ENCODE measurements around the gene LAMTOR4. TPM values are rescaled to one million over a fixed set of nuclear protein-coding genes. Genes with fewer than 3 reads are reported as not detected.

Gene LAMTOR4
- total RNA-seq, 1 donor from 2014 or later: 62.7 TPM

- Histone ChIP-seq H3K4me2 (ENCODE audit: low read length) (peak overlapping the region; percentile 96), H3K4me3 (ENCODE audit: insufficient read depth, low read depth, low read length) (peak overlapping the region; percentile 61), H3K27me3 (ENCODE audit: insufficient read depth, low read length) (peaks cover 12% of the 10 kb centered on the region), H3K4me1 (ENCODE audit: insufficient read depth, low read length) (peaks cover 15% of the 10 kb centered on the region), H4K20me1 (ENCODE audit: insufficient read depth, low read length) (no peaks in the 10 kb centered on the region), H3K27ac (ENCODE audit: low read depth, low read length) (no peak overlapping the region), H3K36me3 (ENCODE audit: insufficient read depth, low read length) (no peaks in the 10 kb centered on the region), H2AFZ (ENCODE audit: low read depth, low read length) (peak overlapping the region; percentile 81), H3K79me2 (ENCODE audit: insufficient read depth, low read length) (no peaks in the 10 kb centered on the region), H3K9me3 (ENCODE audit: insufficient read depth, low read depth, low read length) (no peaks in the 10 kb centered on the region), H3K9ac (ENCODE audit: low read length) (peak overlapping the region; percentile 68)
- H3K4me3 Mint-ChIP-seq (ENCODE audit: unreplicated experiment): peak overlapping the region; percentile 79
- H3K9me3 Mint-ChIP-seq (ENCODE audit: unreplicated experiment): peaks cover 3% of the 10 kb centered on the region
- peaks cover 6% of the 10 kb centered on the region for H3K36me3 Mint-ChIP-seq (ENCODE audit: low read depth, unreplicated experiment)
- TF ChIP-seq, protein P1, sequence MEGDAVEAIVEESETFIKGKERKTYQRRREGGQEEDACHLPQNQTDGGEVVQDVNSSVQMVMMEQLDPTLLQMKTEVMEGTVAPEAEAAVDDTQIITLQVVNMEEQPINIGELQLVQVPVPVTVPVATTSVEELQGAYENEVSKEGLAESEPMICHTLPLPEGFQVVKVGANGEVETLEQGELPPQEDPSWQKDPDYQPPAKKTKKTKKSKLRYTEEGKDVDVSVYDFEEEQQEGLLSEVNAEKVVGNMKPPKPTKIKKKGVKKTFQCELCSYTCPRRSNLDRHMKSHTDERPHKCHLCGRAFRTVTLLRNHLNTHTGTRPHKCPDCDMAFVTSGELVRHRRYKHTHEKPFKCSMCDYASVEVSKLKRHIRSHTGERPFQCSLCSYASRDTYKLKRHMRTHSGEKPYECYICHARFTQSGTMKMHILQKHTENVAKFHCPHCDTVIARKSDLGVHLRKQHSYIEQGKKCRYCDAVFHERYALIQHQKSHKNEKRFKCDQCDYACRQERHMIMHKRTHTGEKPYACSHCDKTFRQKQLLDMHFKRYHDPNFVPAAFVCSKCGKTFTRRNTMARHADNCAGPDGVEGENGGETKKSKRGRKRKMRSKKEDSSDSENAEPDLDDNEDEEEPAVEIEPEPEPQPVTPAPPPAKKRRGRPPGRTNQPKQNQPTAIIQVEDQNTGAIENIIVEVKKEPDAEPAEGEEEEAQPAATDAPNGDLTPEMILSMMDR (IDR thresholded peaks at IDR 0.05; ENCODE audit: insufficient read depth, low read depth, low read length): no peak
- TF ChIP-seq EZH2 (IDR thresholded peaks at IDR 0.05; ENCODE audit: insufficient read depth, low read length): no peak
- H3K4me1 Mint-ChIP-seq (ENCODE audit: low read depth, unreplicated experiment): peaks cover 18% of the 10 kb centered on the region
- no peak overlapping the region for H3K27ac Mint-ChIP-seq (ENCODE audit: unreplicated experiment)
- H3K27me3 Mint-ChIP-seq (ENCODE audit: low read depth, unreplicated experiment): peaks cover 47% of the 10 kb centered on the region
- FAIRE-seq: no peak
- DNase-seq (ENCODE audit: low read depth): no peak
Measured at GRCh38 chr7:100166970-100167911, 18.5 kb downstream of the LAMTOR4 start.

GRCh38 chr7:100167912-100168323, 19.2 kb downstream of the LAMTOR4 start:
- Mint-ChIP-seq H3K27me3 (ENCODE audit: low read depth, unreplicated experiment) (peaks cover 47% of the 10 kb centered on the region), H3K4me3 (ENCODE audit: unreplicated experiment) (peak overlapping the region; percentile 79), H3K4me1 (ENCODE audit: low read depth, unreplicated experiment) (peaks cover 18% of the 10 kb centered on the region), H3K27ac (ENCODE audit: unreplicated experiment) (no peak overlapping the region), H3K36me3 (ENCODE audit: low read depth, unreplicated experiment) (peaks cover 6% of the 10 kb centered on the region), H3K9me3 (ENCODE audit: unreplicated experiment) (peaks cover 3% of the 10 kb centered on the region)
- Histone ChIP-seq H3K4me2 (ENCODE audit: low read length) (peak overlapping the region; percentile 96), H3K9me3 (ENCODE audit: insufficient read depth, low read depth, low read length) (no peaks in the 10 kb centered on the region), H3K4me3 (ENCODE audit: insufficient read depth, low read depth, low read length) (peak overlapping the region; percentile 61), H2AFZ (ENCODE audit: low read depth, low read length) (peak overlapping the region; percentile 81), H3K4me1 (ENCODE audit: insufficient read depth, low read length) (peaks cover 15% of the 10 kb centered on the region), H3K79me2 (ENCODE audit: insufficient read depth, low read length) (no peaks in the 10 kb centered on the region), H3K36me3 (ENCODE audit: insufficient read depth, low read length) (no peaks in the 10 kb centered on the region), H3K27ac (ENCODE audit: low read depth, low read length) (no peak overlapping the region), H3K9ac (ENCODE audit: low read length) (peak overlapping the region; percentile 68), H3K27me3 (ENCODE audit: insufficient read depth, low read length) (peaks cover 12% of the 10 kb centered on the region), H4K20me1 (ENCODE audit: insufficient read depth, low read length) (no peaks in the 10 kb centered on the region)
- no peak for TF ChIP-seq EZH2 (IDR thresholded peaks at IDR 0.05; ENCODE audit: insufficient read depth, low read length)
- TF ChIP-seq, protein P1 (IDR thresholded peaks at IDR 0.05; ENCODE audit: insufficient read depth, low read depth, low read length): no peak
- FAIRE-seq (no peak), DNase-seq (ENCODE audit: low read depth) (no peak)
